Hippocampal formation (tissue), 2 donors: ENCODE results near the gene FLT3LG.
"Not testable (repeated sequence)": the region's sequence is repeated elsewhere in the genome, so short reads cannot be mapped to it uniquely, and the experiment has no call there.

Experiments
- DNase-seq, 2 donors: peaks; one replicate each; lab custom pipeline; 2025; lab: John Stamatoyannopoulos, UW

The FLT3LG gene

GRCh38 chr19:49440439-49441209 is 33.4 kb upstream of the FLT3LG start:
- no peak for DNase-seq

- DNase-seq: no peak
Measured at GRCh38 chr19:49441210-49441959, 32.6 kb upstream of the FLT3LG start, which contains the start of gene SLC17A7. Gene SLC17A7, minus strand, starts transcription at chr19:49441527. Its CDS starts 148 bp downstream, at chr19:49441379.

- no peak for DNase-seq
Measured at GRCh38 chr19:49441960-49442350, 32.1 kb upstream of the FLT3LG start.

- DNase-seq: no peak
Measured at GRCh38 chr19:49442354-49442753, 31.7 kb upstream of the FLT3LG start.

GRCh38 chr19:49442771-49443365 is 31.1 kb upstream of the FLT3LG start:
- DNase-seq: peak in 1 of 2 donors; percentile 50

- peak; percentile 90 to 95 for DNase-seq
Measured at GRCh38 chr19:49443366-49444099, 30.5 kb upstream of the FLT3LG start.

GRCh38 chr19:49444100-49444700 is 29.8 kb upstream of the FLT3LG start:
- not testable (repeated sequence) for DNase-seq

- DNase-seq: no peak
Measured at GRCh38 chr19:49445997-49446396, 28.0 kb upstream of the FLT3LG start.

GRCh38 chr19:49447485-49448431 is 26.3 kb upstream of the FLT3LG start:
- no peak for DNase-seq

GRCh38 chr19:49448432-49448786 is 25.6 kb upstream of the FLT3LG start:
- DNase-seq: no peak

- no peak for DNase-seq
Measured at GRCh38 chr19:49450405-49450804, 23.6 kb upstream of the FLT3LG start.

GRCh38 chr19:49451430-49452181 is 22.4 kb upstream of the FLT3LG start, which contains the start of gene PIH1D1:
Gene PIH1D1, minus strand, starts transcription at chr19:49451814. Its CDS starts 240 bp downstream, at chr19:49451574.
- DNase-seq: peak; percentile 90 to 99

GRCh38 chr19:49453013-49453756 is 20.8 kb upstream of the FLT3LG start, which contains the start of gene ALDH16A1:
Gene ALDH16A1, plus strand, starts transcription at chr19:49453225. Its CDS starts 107 bp downstream, at chr19:49453332.
- peak; percentile 95 to 96 for DNase-seq

GRCh38 chr19:49453757-49454240 is 20.2 kb upstream of the FLT3LG start:
- DNase-seq: no peak

- DNase-seq: no peak
Measured at GRCh38 chr19:49455773-49456172, 18.2 kb upstream of the FLT3LG start.

GRCh38 chr19:49456326-49456725 is 17.7 kb upstream of the FLT3LG start:
- no peak for DNase-seq

- no peak for DNase-seq
Measured at GRCh38 chr19:49458567-49458903, 15.5 kb upstream of the FLT3LG start.

GRCh38 chr19:49459388-49459787 is 14.6 kb upstream of the FLT3LG start:
- DNase-seq: no peak

GRCh38 chr19:49461130-49461529 is 12.9 kb upstream of the FLT3LG start:
- not testable (repeated sequence) for DNase-seq
